Lower leg skin (tissue), 3 donors: ENCODE results near the gene TRIM7.

Source experiments
- CTCF ChIP-seq, 3 donors: fragments of 450-650 bp; IDR thresholded peaks; one replicate each; pipeline ENCODE4 v1.5.1; 2016; ENCODE audit warnings: antibody characterized with exemption in 3 of 3, mild to moderate bottlenecking in 3 of 3, moderate library complexity in 2 of 3
- POLR2A ChIP-seq, 2 donors: fragments of 450-650 bp; IDR thresholded peaks; one replicate each; pipeline ENCODE4 v1.6.1; 2016 to 2017; ENCODE audit warnings: antibody characterized with exemption in 2 of 2, mild to moderate bottlenecking in 1 of 2, moderate library complexity in 1 of 2

- TF ChIP-seq CTCF (IDR thresholded peaks at IDR 0.05) (no peak), POLR2A (IDR thresholded peaks at IDR 0.05) (no peak)
These were observed 31.3 kb downstream of the TRIM7 start for GRCh38 chr5:181173420-181174342.
